NB4 (cell line): ENCODE measurements around the gene PHACTR1.

Experiments used
- MAX ChIP-seq: IDR thresholded peaks from 2 replicates; pipeline ENCODE4 v1.6.1; 2011; ENCODE audit warnings: low read depth, low read length
- MYC ChIP-seq: IDR thresholded peaks from 2 replicates; pipeline ENCODE4 v1.6.1; 2011; ENCODE audit warnings: low read depth, low read length
- POLR2A ChIP-seq: IDR thresholded peaks from 2 replicates; pipeline ENCODE4 v1.6.1; 2011; ENCODE audit warnings: mild to moderate bottlenecking; ENCODE audit not compliant: insufficient read length; ENCODE audit errors: extremely low read depth
- TF ChIP-seq, protein P1 (sequence below): IDR thresholded peaks from one replicate; pipeline ENCODE4 v1.5.1; 2012; ENCODE audit warnings: low read depth, low read length

DNA sequence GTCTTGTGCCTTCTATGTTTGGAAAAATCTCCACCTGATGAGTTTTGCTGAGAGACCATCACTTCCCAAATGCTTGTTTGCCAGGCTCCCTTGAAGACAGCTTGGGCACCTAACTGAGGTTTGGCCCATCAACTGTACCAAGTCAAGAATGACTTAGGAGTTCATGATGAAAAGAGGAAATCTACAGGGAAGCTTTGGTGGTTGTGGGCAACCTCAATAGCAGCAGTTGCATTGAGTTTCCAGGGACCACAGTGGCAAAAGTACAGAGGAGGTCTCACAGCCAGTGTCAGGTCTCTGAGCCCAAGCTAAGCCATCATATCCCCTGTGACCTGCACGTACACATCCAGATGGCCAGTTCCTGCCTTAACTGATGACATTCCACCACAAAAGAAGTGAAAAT, 49.7 kb upstream of the PHACTR1 start:
- TF ChIP-seq, protein P1, sequence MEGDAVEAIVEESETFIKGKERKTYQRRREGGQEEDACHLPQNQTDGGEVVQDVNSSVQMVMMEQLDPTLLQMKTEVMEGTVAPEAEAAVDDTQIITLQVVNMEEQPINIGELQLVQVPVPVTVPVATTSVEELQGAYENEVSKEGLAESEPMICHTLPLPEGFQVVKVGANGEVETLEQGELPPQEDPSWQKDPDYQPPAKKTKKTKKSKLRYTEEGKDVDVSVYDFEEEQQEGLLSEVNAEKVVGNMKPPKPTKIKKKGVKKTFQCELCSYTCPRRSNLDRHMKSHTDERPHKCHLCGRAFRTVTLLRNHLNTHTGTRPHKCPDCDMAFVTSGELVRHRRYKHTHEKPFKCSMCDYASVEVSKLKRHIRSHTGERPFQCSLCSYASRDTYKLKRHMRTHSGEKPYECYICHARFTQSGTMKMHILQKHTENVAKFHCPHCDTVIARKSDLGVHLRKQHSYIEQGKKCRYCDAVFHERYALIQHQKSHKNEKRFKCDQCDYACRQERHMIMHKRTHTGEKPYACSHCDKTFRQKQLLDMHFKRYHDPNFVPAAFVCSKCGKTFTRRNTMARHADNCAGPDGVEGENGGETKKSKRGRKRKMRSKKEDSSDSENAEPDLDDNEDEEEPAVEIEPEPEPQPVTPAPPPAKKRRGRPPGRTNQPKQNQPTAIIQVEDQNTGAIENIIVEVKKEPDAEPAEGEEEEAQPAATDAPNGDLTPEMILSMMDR: no peak
- no peak for TF ChIP-seq POLR2A
- no peak for TF ChIP-seq MAX
- TF ChIP-seq MYC: no peak
